ENCODE results near the gene SMIM38.

DNA sequence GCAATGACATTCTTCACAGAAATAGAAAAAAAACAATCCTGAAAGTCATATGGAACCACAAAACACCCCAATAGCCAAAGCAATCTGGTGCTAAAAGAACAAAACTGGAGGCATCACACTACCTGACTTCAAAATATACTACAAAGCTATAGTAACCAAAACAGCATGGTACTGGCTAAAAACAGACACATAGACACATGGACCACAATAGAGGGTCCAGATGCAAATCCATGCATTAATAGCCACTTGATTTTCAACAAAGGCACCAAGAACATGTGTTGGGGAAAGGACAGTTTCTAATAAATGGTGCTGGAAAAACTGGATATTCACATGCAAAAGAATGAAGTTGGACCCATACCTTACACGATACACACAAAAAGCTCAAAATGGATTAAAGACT lies 27.9 kb upstream of the SMIM38 start:
- no peak for TF ChIP-seq CTCF (IDR thresholded peaks at IDR 0.05)
- TF ChIP-seq POLR2A (IDR thresholded peaks at IDR 0.05): no peak

Data from lower leg skin (tissue), 3 donors.